IMR-90 (cell line): ENCODE data around the gene KNTC1.

ENCODE experiments used
- CEBPB ChIP-seq: IDR thresholded peaks from 2 replicates; pipeline ENCODE4 v1.6.1; 2012; ENCODE audit warnings: low read depth, low read length, improper control_type of control experiment
- CTCF ChIP-seq: conservative IDR thresholded peaks from 2 replicates; pipeline ENCODE4 v1.5.1; 2012; ENCODE audit warnings: mild to moderate bottlenecking, low read depth, low read length, improper control_type of control experiment
- TF ChIP-seq, protein P1 (sequence below): fragments of 150-350 bp; IDR thresholded peaks from 2 replicates; pipeline ENCODE4 v1.6.1; 2017; ENCODE audit warnings: mild to moderate bottlenecking, antibody characterized with exemption, low read length, low read depth

GRCh38 chr12:122614839-122615238, 87.8 kb downstream of the KNTC1 start:
- TF ChIP-seq CEBPB: peak; percentile 73
- no peak for TF ChIP-seq CTCF
- TF ChIP-seq, protein P1, sequence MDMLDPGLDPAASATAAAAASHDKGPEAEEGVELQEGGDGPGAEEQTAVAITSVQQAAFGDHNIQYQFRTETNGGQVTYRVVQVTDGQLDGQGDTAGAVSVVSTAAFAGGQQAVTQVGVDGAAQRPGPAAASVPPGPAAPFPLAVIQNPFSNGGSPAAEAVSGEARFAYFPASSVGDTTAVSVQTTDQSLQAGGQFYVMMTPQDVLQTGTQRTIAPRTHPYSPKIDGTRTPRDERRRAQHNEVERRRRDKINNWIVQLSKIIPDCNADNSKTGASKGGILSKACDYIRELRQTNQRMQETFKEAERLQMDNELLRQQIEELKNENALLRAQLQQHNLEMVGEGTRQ: no peak
